Measurements from ENCODE around the gene OIT3.

DNA sequence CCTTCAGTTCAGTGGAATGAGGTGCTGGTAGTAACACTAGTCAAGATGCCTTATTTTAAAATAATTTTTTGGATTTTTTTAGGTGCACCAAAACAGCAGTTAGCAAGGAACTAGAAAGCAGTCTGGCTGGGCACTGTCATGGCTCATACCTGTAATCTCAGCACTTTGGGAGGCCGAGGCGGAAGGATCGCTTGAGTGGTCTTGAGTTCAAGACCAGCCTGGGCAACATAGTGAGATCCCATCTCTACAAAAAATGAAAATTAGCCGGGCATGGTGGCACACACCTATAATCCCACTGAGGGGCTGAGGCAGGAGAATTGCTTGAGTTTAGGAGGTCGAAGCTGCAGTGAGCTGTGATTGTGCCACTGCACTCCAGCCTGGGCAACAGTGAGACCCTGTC, 35.3 kb downstream of the OIT3 start:
- TF ChIP-seq, protein P1, sequence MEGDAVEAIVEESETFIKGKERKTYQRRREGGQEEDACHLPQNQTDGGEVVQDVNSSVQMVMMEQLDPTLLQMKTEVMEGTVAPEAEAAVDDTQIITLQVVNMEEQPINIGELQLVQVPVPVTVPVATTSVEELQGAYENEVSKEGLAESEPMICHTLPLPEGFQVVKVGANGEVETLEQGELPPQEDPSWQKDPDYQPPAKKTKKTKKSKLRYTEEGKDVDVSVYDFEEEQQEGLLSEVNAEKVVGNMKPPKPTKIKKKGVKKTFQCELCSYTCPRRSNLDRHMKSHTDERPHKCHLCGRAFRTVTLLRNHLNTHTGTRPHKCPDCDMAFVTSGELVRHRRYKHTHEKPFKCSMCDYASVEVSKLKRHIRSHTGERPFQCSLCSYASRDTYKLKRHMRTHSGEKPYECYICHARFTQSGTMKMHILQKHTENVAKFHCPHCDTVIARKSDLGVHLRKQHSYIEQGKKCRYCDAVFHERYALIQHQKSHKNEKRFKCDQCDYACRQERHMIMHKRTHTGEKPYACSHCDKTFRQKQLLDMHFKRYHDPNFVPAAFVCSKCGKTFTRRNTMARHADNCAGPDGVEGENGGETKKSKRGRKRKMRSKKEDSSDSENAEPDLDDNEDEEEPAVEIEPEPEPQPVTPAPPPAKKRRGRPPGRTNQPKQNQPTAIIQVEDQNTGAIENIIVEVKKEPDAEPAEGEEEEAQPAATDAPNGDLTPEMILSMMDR (IDR thresholded peaks at IDR 0.05): no peak
- no peak for TF ChIP-seq EZH2 (IDR thresholded peaks at IDR 0.05)
- no peak for TF ChIP-seq EZH2phosphoT487 (IDR thresholded peaks at IDR 0.05)
